Activated naive CD4-positive, alpha-beta T cell treated with anti-CD3 and anti-CD28 coated beads, Interleukin-2, amount 10 ng/mL, durations not matched to agents 7 days and 5 days (primary cell): ENCODE results near the gene LRTM1.

Source experiments
- CTCF ChIA-PET: fragments of 350-600 bp; sonication (Branson Sonifier 250); formaldehyde crosslinking; loops from one replicate; lab custom pipeline; 2021; ENCODE audit warnings: antibody characterized with exemption; lab: Charles Lee
- DNase-seq: peaks from one replicate; pipeline ENCODE4 v3.0.0-alpha.2; 2020
- H3K27ac Mint-ChIP-seq: one replicate; pipeline ENCODE4 v1.8.0; 2021; ENCODE audit warnings: mild to moderate bottlenecking, moderate library complexity, mixed read lengths
- H3K27me3 Mint-ChIP-seq: one replicate; pipeline ENCODE4 v1.8.0; 2021; ENCODE audit warnings: mild to moderate bottlenecking, mixed read lengths
- H3K36me3 Mint-ChIP-seq: one replicate; pipeline ENCODE4 v1.8.0; 2021; ENCODE audit warnings: mixed read lengths
- H3K4me1 Mint-ChIP-seq: one replicate; pipeline ENCODE4 v1.8.0; 2021; ENCODE audit warnings: mixed read lengths
- H3K4me3 Mint-ChIP-seq: one replicate; pipeline ENCODE4 v1.8.0; 2021; ENCODE audit warnings: mild to moderate bottlenecking, moderate library complexity, mixed read lengths
- H3K9me3 Mint-ChIP-seq: one replicate; pipeline ENCODE4 v1.8.0; 2021; ENCODE audit warnings: mixed read lengths

The LRTM1 gene

GRCh38 chr3:54955496-54955895, 27.6 kb upstream of the LRTM1 start:
- no peaks in the 10 kb centered on the region for H3K9me3 Mint-ChIP-seq
- DNase-seq: no peak
- no peak overlapping the region for H3K4me3 Mint-ChIP-seq
- H3K36me3 Mint-ChIP-seq: no peaks in the 10 kb centered on the region
- CTCF ChIA-PET: interaction anchor here (1.1 kb wide), 1 partner anchor 527 kb away, joined by 3 read pairs; no protein-coding TSS in a partner anchor
- H3K4me1 Mint-ChIP-seq: no peaks in the 10 kb centered on the region
- H3K27ac Mint-ChIP-seq: no peak overlapping the region
- no peaks in the 10 kb centered on the region for H3K27me3 Mint-ChIP-seq

- no peak for DNase-seq
- Mint-ChIP-seq H3K27ac (no peak overlapping the region), H3K27me3 (no peaks in the 10 kb centered on the region), H3K4me3 (no peak overlapping the region), H3K9me3 (no peaks in the 10 kb centered on the region), H3K4me1 (no peaks in the 10 kb centered on the region), H3K36me3 (no peaks in the 10 kb centered on the region)
- CTCF ChIA-PET: no interaction called here
Observed at GRCh38 chr3:54954521-54954920, 26.7 kb upstream of the LRTM1 start.

- CTCF ChIA-PET: no interaction called here
- H3K4me1 Mint-ChIP-seq: no peaks in the 10 kb centered on the region
- no peaks in the 10 kb centered on the region for H3K9me3 Mint-ChIP-seq
- DNase-seq: no peak
- no peaks in the 10 kb centered on the region for H3K27me3 Mint-ChIP-seq
- no peak overlapping the region for H3K4me3 Mint-ChIP-seq
- no peaks in the 10 kb centered on the region for H3K36me3 Mint-ChIP-seq
- no peak overlapping the region for H3K27ac Mint-ChIP-seq
Observed at GRCh38 chr3:54954022-54954421, 26.2 kb upstream of the LRTM1 start.

GRCh38 chr3:54951405-54951804, 23.5 kb upstream of the LRTM1 start:
- no peak for DNase-seq
- Mint-ChIP-seq H3K4me1 (no peaks in the 10 kb centered on the region), H3K27ac (no peak overlapping the region), H3K4me3 (no peak overlapping the region), H3K9me3 (no peaks in the 10 kb centered on the region), H3K27me3 (no peaks in the 10 kb centered on the region), H3K36me3 (no peaks in the 10 kb centered on the region)
- CTCF ChIA-PET: no interaction called here

GRCh38 chr3:54950391-54951003, 22.6 kb upstream of the LRTM1 start:
- Mint-ChIP-seq H3K36me3 (no peaks in the 10 kb centered on the region), H3K4me3 (no peak overlapping the region), H3K27me3 (no peaks in the 10 kb centered on the region), H3K4me1 (no peaks in the 10 kb centered on the region), H3K27ac (no peak overlapping the region), H3K9me3 (no peaks in the 10 kb centered on the region)
- CTCF ChIA-PET: interaction anchor here (0.6 kb wide), 1 partner anchor 19 kb away, joined by 3 read pairs; no protein-coding TSS in a partner anchor
- DNase-seq: no peak

- Mint-ChIP-seq H3K27ac (no peak overlapping the region), H3K36me3 (no peaks in the 10 kb centered on the region), H3K27me3 (no peaks in the 10 kb centered on the region), H3K4me1 (no peaks in the 10 kb centered on the region), H3K4me3 (no peak overlapping the region), H3K9me3 (no peaks in the 10 kb centered on the region)
- DNase-seq: no peak
- CTCF ChIA-PET: no interaction called here
Observed at GRCh38 chr3:54949491-54950044, 21.7 kb upstream of the LRTM1 start.

- no peak for DNase-seq
- H3K9me3 Mint-ChIP-seq: no peaks in the 10 kb centered on the region
- H3K27me3 Mint-ChIP-seq: no peaks in the 10 kb centered on the region
- no peak overlapping the region for H3K4me3 Mint-ChIP-seq
- CTCF ChIA-PET: no interaction called here
- H3K36me3 Mint-ChIP-seq: no peaks in the 10 kb centered on the region
- no peaks in the 10 kb centered on the region for H3K4me1 Mint-ChIP-seq
- H3K27ac Mint-ChIP-seq: no peak overlapping the region
Observed at GRCh38 chr3:54941690-54942362, 14.0 kb upstream of the LRTM1 start.

- CTCF ChIA-PET: no interaction called here
- H3K4me1 Mint-ChIP-seq: no peaks in the 10 kb centered on the region
- no peak overlapping the region for H3K4me3 Mint-ChIP-seq
- no peak for DNase-seq
- H3K36me3 Mint-ChIP-seq: no peaks in the 10 kb centered on the region
- H3K27me3 Mint-ChIP-seq: no peaks in the 10 kb centered on the region
- no peaks in the 10 kb centered on the region for H3K9me3 Mint-ChIP-seq
- H3K27ac Mint-ChIP-seq: no peak overlapping the region
Observed at GRCh38 chr3:54940971-54941370, 13.1 kb upstream of the LRTM1 start.

- Mint-ChIP-seq H3K27me3 (no peaks in the 10 kb centered on the region), H3K4me3 (no peak overlapping the region), H3K4me1 (no peaks in the 10 kb centered on the region), H3K27ac (no peak overlapping the region), H3K9me3 (no peaks in the 10 kb centered on the region), H3K36me3 (no peaks in the 10 kb centered on the region)
- DNase-seq: no peak
- CTCF ChIA-PET: no interaction called here
Observed at GRCh38 chr3:54939557-54940300, 11.9 kb upstream of the LRTM1 start.

- no peaks in the 10 kb centered on the region for H3K27me3 Mint-ChIP-seq
- DNase-seq: no peak
- H3K4me3 Mint-ChIP-seq: no peak overlapping the region
- CTCF ChIA-PET: no interaction called here
- H3K36me3 Mint-ChIP-seq: no peaks in the 10 kb centered on the region
- no peaks in the 10 kb centered on the region for H3K4me1 Mint-ChIP-seq
- H3K27ac Mint-ChIP-seq: no peak overlapping the region
- no peaks in the 10 kb centered on the region for H3K9me3 Mint-ChIP-seq
Observed at GRCh38 chr3:54936561-54936960, 8.7 kb upstream of the LRTM1 start.

- H3K9me3 Mint-ChIP-seq: no peaks in the 10 kb centered on the region
- no peaks in the 10 kb centered on the region for H3K27me3 Mint-ChIP-seq
- CTCF ChIA-PET: no interaction called here
- no peak overlapping the region for H3K27ac Mint-ChIP-seq
- DNase-seq: no peak
- no peaks in the 10 kb centered on the region for H3K36me3 Mint-ChIP-seq
- no peak overlapping the region for H3K4me3 Mint-ChIP-seq
- H3K4me1 Mint-ChIP-seq: no peaks in the 10 kb centered on the region
Observed at GRCh38 chr3:54935869-54936268, 8.0 kb upstream of the LRTM1 start.

- Mint-ChIP-seq H3K9me3 (peaks cover 5% of the 10 kb centered on the region), H3K27ac (no peak overlapping the region), H3K4me3 (no peak overlapping the region), H3K36me3 (no peaks in the 10 kb centered on the region), H3K4me1 (no peaks in the 10 kb centered on the region), H3K27me3 (no peaks in the 10 kb centered on the region)
- no peak for DNase-seq
- CTCF ChIA-PET: no interaction called here
Observed at GRCh38 chr3:54932606-54933005, 4.7 kb upstream of the LRTM1 start.

- no peak for DNase-seq
- peaks cover 5% of the 10 kb centered on the region for H3K9me3 Mint-ChIP-seq
- no peak overlapping the region for H3K27ac Mint-ChIP-seq
- no peaks in the 10 kb centered on the region for H3K36me3 Mint-ChIP-seq
- no peaks in the 10 kb centered on the region for H3K4me1 Mint-ChIP-seq
- H3K27me3 Mint-ChIP-seq: no peaks in the 10 kb centered on the region
- CTCF ChIA-PET: interaction anchor here (0.6 kb wide), 1 partner anchor 20 kb away, joined by 3 read pairs; no protein-coding TSS in a partner anchor
- no peak overlapping the region for H3K4me3 Mint-ChIP-seq
Observed at GRCh38 chr3:54931182-54931581, 3.3 kb upstream of the LRTM1 start.

- Mint-ChIP-seq H3K4me1 (no peaks in the 10 kb centered on the region), H3K27ac (no peak overlapping the region), H3K27me3 (no peaks in the 10 kb centered on the region), H3K4me3 (no peak overlapping the region), H3K36me3 (no peaks in the 10 kb centered on the region), H3K9me3 (peaks cover 2% of the 10 kb centered on the region)
- no peak for DNase-seq
- CTCF ChIA-PET: no interaction called here
Observed at GRCh38 chr3:54918516-54918915, 9.3 kb downstream of the LRTM1 start.
